Measurements from ENCODE around the gene MTMR6.

GRCh38 chr13:25203127-25203740 is 84.1 kb downstream of the MTMR6 start:
- TF ChIP-seq SUZ12 (IDR thresholded peaks at IDR 0.05; ENCODE audit: extremely low read depth, insufficient read depth, insufficient read length) (no peak), ZNF274 (IDR thresholded peaks at IDR 0.05; ENCODE audit: low read depth, low read length) (no peak), YY1 (IDR thresholded peaks at IDR 0.05; ENCODE audit: insufficient read depth, insufficient read length) (no peak)

All from NT2/D1 (cell line).